ENCODE measurements around the gene PRKG2.

DNA sequence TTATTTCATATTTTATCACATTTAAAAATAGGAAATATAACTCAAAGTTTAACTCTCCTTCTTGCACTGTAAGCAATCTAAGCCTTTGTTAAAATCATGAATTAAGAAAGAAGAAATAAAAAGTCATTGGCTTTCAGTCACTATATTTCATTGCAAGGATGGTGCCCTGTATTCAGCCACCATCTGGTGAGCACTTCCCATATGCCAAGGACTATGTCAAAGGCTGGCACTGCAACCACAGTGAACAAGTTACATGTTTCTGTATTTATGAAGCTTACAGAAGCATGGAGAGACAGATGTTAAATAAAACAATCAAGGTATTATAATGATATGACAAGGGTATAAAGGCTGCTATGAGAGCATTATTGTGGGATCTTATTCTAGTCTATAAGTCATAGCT is 68.6 kb downstream of the PRKG2 start:
- TF ChIP-seq, protein P1, sequence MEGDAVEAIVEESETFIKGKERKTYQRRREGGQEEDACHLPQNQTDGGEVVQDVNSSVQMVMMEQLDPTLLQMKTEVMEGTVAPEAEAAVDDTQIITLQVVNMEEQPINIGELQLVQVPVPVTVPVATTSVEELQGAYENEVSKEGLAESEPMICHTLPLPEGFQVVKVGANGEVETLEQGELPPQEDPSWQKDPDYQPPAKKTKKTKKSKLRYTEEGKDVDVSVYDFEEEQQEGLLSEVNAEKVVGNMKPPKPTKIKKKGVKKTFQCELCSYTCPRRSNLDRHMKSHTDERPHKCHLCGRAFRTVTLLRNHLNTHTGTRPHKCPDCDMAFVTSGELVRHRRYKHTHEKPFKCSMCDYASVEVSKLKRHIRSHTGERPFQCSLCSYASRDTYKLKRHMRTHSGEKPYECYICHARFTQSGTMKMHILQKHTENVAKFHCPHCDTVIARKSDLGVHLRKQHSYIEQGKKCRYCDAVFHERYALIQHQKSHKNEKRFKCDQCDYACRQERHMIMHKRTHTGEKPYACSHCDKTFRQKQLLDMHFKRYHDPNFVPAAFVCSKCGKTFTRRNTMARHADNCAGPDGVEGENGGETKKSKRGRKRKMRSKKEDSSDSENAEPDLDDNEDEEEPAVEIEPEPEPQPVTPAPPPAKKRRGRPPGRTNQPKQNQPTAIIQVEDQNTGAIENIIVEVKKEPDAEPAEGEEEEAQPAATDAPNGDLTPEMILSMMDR (IDR thresholded peaks at IDR 0.05; ENCODE audit: extremely low read depth in 1 of 2, insufficient read depth in 1 of 2, low read depth in 1 of 2, low read length in 2 of 2) = no peak
- no peak for TF ChIP-seq POLR2A (IDR thresholded peaks at IDR 0.05; ENCODE audit: low read depth, low read length)
- no peak for TF ChIP-seq POLR2AphosphoS5 (IDR thresholded peaks at IDR 0.05; ENCODE audit: insufficient read depth, low read depth, low read length)
- TF ChIP-seq EZH2 (IDR thresholded peaks at IDR 0.05; ENCODE audit: borderline replicate concordance, low read depth, low read length, severe bottlenecking) = no peak
- no peak for TF ChIP-seq MYC (IDR thresholded peaks at IDR 0.05; ENCODE audit: low read depth, low read length)

Measured in endothelial cell of umbilical vein (primary cell).